NOMO-1 treated with dmso at 0.1 percent for 144 hours (cell line): ENCODE results near the gene AIFM3.
"Not testable (repeated sequence)": the region's sequence is repeated elsewhere in the genome, so short reads cannot be mapped to it uniquely, and the experiment has no call there.

Experiments used
- DNase-seq: peaks from one replicate; lab custom pipeline; 2025; ENCODE audit not compliant: unreplicated experiment; lab: John Stamatoyannopoulos, UW

AIFM3 gene

GRCh38 chr22:20966883-20967696, at the start of gene AIFM3:
TSS of gene AIFM3 (plus strand) at chr22:20967255. CDS start at chr22:20967945, 690 bp downstream.
- DNase-seq, result no peak

- DNase-seq, result no peak
Observed at GRCh38 chr22:20918663-20919218, 48.3 kb upstream of the AIFM3 start.

GRCh38 chr22:20919718-20920117, 47.3 kb upstream of the AIFM3 start:
- no peak for DNase-seq

GRCh38 chr22:20920881-20921203, 46.2 kb upstream of the AIFM3 start:
- DNase-seq, result no peak

GRCh38 chr22:20922141-20922751, 44.8 kb upstream of the AIFM3 start:
- DNase-seq, result no peak

- no peak for DNase-seq
Observed at GRCh38 chr22:20926243-20926642, 40.8 kb upstream of the AIFM3 start.

GRCh38 chr22:20927940-20928572, 39.0 kb upstream of the AIFM3 start:
- DNase-seq, result no peak

- no peak for DNase-seq
Observed at GRCh38 chr22:20928573-20928967, 38.5 kb upstream of the AIFM3 start.

- DNase-seq, result no peak
Observed at GRCh38 chr22:20930004-20930403, 37.1 kb upstream of the AIFM3 start.

- DNase-seq, result not testable (repeated sequence)
Observed at GRCh38 chr22:20930435-20930834, 36.6 kb upstream of the AIFM3 start.

GRCh38 chr22:20931126-20931654, 35.9 kb upstream of the AIFM3 start:
- DNase-seq, result no peak

GRCh38 chr22:20933910-20934309, 33.1 kb upstream of the AIFM3 start:
- no peak for DNase-seq

- DNase-seq, result not testable (repeated sequence)
Observed at GRCh38 chr22:20935049-20935448, 32.0 kb upstream of the AIFM3 start.

GRCh38 chr22:20935780-20936539, 31.1 kb upstream of the AIFM3 start:
- DNase-seq, result not testable (repeated sequence)

GRCh38 chr22:20937031-20937793, 29.8 kb upstream of the AIFM3 start:
- no peak for DNase-seq

GRCh38 chr22:20937794-20938671, 29.0 kb upstream of the AIFM3 start:
- DNase-seq, result no peak

- DNase-seq, result not testable (repeated sequence)
Observed at GRCh38 chr22:20939457-20940185, 27.4 kb upstream of the AIFM3 start.

- no peak for DNase-seq
Observed at GRCh38 chr22:20940186-20940651, 26.8 kb upstream of the AIFM3 start.
